NK-92 (cell line): ENCODE measurements around the gene CACNG8.
"Not testable (repeated sequence)": the region's sequence is repeated elsewhere in the genome, so short reads cannot be mapped to it uniquely, and the experiment has no call there.

Source experiments
- DNase-seq: peaks from one replicate; lab custom pipeline; 2025; ENCODE audit not compliant: unreplicated experiment; lab: John Stamatoyannopoulos, UW

Gene CACNG8

DNA sequence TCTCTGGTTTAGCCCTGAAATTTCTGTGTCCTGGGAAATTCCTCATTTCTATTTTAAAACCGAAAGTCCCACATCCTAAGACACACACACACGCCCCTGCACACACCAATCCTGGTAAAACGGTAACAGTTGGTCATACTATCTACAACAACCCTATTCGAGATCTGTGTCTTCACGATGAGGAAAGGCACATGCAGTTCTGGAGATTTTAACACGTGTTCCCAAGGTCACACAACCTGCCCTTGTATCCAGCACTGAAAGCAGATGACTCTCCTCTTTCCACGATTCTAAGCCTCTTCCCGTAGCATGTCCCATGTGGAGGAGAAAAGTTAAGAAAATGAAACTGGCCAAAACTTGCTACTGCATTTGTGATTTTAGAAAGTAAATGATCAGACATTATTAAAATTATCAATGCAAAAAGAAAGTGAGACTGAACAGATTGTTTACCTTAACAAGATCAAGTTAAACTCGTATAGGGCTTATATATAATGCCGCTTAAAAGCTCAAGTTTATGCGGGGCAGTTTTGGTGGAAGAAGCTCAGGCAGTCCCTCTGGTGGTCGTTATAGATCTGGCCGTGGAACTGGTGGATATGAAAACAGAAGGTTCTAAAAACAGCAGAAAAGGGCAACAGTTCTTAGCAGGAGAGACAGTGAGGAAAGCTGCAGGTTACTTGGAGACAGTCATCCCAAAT is 68.3 kb downstream of the CACNG8 start:
- DNase-seq: no peak

DNA sequence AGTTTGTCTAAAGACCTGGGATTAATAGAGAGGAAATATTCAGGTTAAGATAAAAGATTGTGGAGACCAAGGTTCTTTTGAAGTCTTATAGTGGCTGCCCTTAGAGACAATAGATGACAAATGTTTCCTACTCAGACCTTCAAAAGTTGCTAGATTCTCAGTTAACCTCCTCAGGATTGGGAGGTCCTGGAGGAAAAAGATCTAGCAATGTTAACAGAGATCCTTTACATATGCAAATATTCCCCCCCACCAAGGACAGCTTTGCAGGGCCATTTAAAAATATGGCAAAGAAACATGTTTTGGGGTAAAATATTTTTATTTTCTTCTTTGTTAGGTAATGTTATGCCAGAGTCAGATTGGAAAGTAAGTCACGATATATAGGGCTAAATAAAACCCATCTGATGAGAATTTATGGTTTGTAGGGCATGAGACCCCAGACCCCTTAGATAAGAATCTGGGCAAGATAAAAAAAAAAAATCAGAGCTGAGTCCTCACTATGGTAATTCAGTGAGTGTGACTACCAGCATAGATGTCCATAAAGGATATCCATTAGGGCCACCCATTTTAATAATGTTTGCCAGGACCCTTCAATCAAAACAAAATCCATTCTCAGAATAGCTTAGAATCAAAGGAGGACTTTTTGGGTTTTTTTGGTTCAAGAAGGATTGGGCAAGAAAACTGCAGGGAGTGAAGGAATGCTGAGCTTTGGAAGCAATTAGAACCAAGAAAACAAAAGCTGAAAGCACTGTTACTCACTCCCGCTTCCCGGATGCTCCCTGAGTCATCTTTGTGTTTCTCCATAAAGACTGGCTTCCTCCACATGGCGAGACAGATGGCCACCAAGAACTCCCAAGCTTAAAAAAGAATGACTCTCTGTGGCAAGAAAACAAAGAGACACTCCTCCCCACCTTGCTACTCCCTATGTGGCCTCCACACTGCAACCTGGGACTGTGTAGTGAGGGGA is 72.8 kb downstream of the CACNG8 start:
- no peak for DNase-seq

DNA sequence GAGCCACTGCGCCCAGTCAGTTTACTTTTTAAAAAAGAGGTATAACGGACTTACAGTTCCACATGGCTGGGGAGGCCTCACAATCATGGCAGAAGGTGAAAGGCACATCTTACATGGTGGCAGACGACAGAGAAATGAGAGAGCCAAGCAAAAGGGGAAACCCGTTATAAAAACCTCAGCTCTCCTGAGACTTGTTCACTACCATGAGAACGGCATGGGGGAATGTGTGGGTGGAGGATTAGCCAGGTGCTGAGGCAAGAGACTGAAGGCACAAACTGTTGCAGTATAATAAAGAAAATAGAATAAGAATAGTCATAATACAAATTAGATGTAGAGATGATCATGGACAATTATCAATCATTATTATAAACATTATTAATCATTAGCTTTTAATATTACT is 73.8 kb downstream of the CACNG8 start:
- DNase-seq: not testable (repeated sequence)
